Neural crest cell (in vitro differentiated cells): ENCODE measurements around the gene PCBP3. TPM values are rescaled to one million over a fixed set of nuclear protein-coding genes. Genes with fewer than 3 reads are reported as not detected.

ENCODE experiments used
- DNase-seq: peaks from one replicate; pipeline ENCODE4 v3.0.0; 2021; ENCODE audit warnings: low read depth, mixed read lengths, low spot score
- H3K27ac Mint-ChIP-seq: one replicate; pipeline ENCODE4 v1.8.0; 2021; ENCODE audit warnings: mild to moderate bottlenecking, mixed read lengths; ENCODE audit not compliant: unreplicated experiment
- H3K27me3 Mint-ChIP-seq: 2 replicates; pipeline ENCODE4 v1.8.0; 2021; ENCODE audit warnings: low read depth, mild to moderate bottlenecking, mixed read lengths
- H3K36me3 Mint-ChIP-seq: 2 replicates; pipeline ENCODE4 v1.8.0; 2021; ENCODE audit warnings: low read depth, mild to moderate bottlenecking, mixed read lengths
- H3K4me1 Mint-ChIP-seq: 2 replicates; pipeline ENCODE4 v1.8.0; 2021; ENCODE audit warnings: mixed read lengths
- H3K4me3 Mint-ChIP-seq: one replicate; pipeline ENCODE4 v1.8.0; 2021; ENCODE audit warnings: mild to moderate bottlenecking, mixed read lengths
- H3K9me3 Mint-ChIP-seq: 2 replicates; pipeline ENCODE4 v1.8.0; 2021; ENCODE audit warnings: mixed read lengths
- total RNA-seq: library from RNA; stranded (reverse); gene quantifications from 2 replicates; pipeline ENCODE4 v1.2.1, GENCODE V29; 2021
- TF ChIP-seq, protein P1 (sequence below): fragments of 200-600 bp; sonication (generic); conservative IDR thresholded peaks from 2 replicates; pipeline ENCODE4 v1.5.0; 2021; ENCODE audit warnings: antibody characterized with exemption, mild to moderate bottlenecking

Gene PCBP3
- total RNA-seq, 1 donor from 2014 or later: 5.1 TPM

DNA sequence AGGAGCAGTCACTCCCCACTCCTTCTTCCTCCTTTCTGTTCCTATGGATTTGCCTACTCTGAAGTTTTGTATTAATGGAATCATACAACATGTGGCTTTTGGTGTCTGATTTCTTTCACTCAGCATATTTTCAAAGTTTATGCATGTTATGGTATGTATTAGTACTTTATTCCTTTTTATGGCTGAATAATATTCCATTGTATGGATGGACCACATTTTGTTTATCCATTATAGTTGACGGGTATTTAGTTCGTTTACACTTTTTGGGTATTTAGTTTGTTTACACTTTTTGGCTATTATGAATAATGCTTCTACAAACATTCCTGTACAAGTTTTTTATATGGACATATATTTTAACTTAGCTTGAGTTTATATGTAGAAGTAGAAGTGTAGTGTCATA is 113.1 kb downstream of the PCBP3 start:
- Mint-ChIP-seq H3K27me3 (no peaks in the 10 kb centered on the region), H3K27ac (no peak overlapping the region), H3K4me3 (no peak overlapping the region), H3K36me3 (peaks cover 7% of the 10 kb centered on the region), H3K9me3 (peaks cover 8% of the 10 kb centered on the region), H3K4me1 (no peaks in the 10 kb centered on the region)
- TF ChIP-seq, protein P1, sequence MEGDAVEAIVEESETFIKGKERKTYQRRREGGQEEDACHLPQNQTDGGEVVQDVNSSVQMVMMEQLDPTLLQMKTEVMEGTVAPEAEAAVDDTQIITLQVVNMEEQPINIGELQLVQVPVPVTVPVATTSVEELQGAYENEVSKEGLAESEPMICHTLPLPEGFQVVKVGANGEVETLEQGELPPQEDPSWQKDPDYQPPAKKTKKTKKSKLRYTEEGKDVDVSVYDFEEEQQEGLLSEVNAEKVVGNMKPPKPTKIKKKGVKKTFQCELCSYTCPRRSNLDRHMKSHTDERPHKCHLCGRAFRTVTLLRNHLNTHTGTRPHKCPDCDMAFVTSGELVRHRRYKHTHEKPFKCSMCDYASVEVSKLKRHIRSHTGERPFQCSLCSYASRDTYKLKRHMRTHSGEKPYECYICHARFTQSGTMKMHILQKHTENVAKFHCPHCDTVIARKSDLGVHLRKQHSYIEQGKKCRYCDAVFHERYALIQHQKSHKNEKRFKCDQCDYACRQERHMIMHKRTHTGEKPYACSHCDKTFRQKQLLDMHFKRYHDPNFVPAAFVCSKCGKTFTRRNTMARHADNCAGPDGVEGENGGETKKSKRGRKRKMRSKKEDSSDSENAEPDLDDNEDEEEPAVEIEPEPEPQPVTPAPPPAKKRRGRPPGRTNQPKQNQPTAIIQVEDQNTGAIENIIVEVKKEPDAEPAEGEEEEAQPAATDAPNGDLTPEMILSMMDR: no peak
- no peak for DNase-seq

DNA sequence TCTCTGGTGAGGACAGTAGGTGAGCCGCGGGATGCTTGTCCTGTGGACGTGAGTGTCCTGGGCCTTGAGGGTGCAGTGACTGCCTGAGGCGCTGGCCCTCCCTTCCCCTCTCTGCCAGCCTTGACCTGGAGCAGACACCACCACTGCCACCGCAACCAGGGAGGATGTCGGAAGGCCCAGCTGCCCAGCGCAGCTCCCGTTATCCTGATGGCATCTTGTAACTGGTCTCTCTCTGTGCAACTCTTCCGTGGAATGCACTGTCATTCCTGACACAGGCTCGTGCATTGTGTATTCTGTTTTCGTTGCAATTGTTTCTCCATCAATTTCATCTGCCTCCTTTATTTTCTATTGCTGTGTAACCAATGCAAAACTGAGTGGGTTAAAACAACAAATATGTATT is 118.2 kb downstream of the PCBP3 start:
- TF ChIP-seq, protein P1: no peak
- no peaks in the 10 kb centered on the region for H3K9me3 Mint-ChIP-seq
- no peak for DNase-seq
- no peaks in the 10 kb centered on the region for H3K27me3 Mint-ChIP-seq
- no peak overlapping the region for H3K27ac Mint-ChIP-seq
- H3K36me3 Mint-ChIP-seq: peaks cover 7% of the 10 kb centered on the region
- no peaks in the 10 kb centered on the region for H3K4me1 Mint-ChIP-seq
- no peak overlapping the region for H3K4me3 Mint-ChIP-seq

DNA sequence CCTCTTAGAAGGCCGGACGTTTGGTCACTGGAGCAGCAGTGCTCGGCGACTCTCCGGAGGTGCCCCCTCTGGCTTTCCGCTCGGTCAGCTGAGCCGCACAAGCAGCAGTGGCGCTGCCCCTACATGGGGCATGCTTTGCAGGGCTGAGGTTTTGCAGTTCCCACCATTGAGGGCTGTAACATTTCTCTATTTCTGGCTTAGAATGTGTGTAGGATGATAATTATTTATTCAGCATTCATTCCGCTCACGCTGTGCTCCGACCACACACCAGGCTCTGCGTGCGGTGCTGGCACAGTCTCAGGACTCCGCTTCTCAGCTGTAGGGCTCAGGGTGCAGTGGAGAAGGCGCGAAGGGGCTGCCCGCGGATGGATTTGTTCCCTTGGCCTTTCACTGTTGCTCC is 119.5 kb downstream of the PCBP3 start:
- Mint-ChIP-seq H3K4me1 (peaks cover 5% of the 10 kb centered on the region), H3K4me3 (no peak overlapping the region), H3K36me3 (peaks cover 7% of the 10 kb centered on the region), H3K9me3 (no peaks in the 10 kb centered on the region), H3K27me3 (no peaks in the 10 kb centered on the region), H3K27ac (no peak overlapping the region)
- TF ChIP-seq, protein P1: no peak
- DNase-seq: no peak

DNA sequence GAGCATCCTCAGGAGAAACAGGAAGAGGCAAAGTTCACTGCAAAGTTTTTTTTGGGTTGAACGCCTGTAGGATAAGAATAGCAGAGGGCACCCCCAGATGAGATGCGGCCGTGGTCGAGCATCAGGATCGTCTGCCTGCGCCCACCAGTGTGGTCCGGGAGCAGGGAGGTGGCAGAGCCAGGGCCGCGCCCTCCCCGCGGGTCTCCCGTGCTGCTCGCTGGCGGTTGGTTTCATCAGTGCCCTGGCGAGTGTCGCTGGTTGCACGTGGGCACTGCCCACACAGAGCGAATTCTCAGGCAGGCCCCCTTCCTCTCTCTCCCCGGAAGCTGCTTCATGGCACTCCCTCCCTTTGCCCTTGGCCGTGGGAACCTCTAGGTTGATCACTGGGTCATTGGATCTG is 120.0 kb downstream of the PCBP3 start:
- Mint-ChIP-seq H3K9me3 (no peaks in the 10 kb centered on the region), H3K27ac (no peak overlapping the region)

DNA sequence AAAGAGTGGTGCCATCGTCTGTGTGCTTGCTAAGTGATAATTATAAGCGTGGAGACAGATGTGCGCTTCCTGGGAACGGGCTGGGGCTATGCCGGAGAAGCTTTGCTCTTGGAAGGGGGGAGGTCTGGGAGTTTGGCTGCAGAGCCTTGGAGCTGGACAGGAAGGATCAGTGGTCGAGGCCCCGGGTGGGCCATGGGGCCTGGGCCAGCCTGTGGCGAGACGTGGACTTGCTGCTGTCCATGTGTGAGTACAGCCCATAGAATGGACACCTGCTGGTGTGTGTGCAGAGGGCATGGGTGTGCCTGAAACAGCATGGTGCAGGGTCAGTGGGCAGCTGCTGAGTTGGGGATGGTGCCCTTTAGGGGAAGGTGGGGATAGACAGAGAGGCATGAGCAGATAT is 121.3 kb downstream of the PCBP3 start:
- Mint-ChIP-seq H3K4me3 (no peak overlapping the region), H3K4me1 (peaks cover 5% of the 10 kb centered on the region), H3K27ac (no peak overlapping the region), H3K36me3 (peaks cover 2% of the 10 kb centered on the region), H3K27me3 (no peaks in the 10 kb centered on the region), H3K9me3 (no peaks in the 10 kb centered on the region)
- TF ChIP-seq, protein P1: no peak
- DNase-seq: no peak

More for the DNA sequence above, 120.0 kb downstream of the PCBP3 start:
- Mint-ChIP-seq H3K4me3 (no peak overlapping the region), H3K27me3 (no peaks in the 10 kb centered on the region), H3K4me1 (peaks cover 5% of the 10 kb centered on the region), H3K36me3 (peaks cover 7% of the 10 kb centered on the region)
- TF ChIP-seq, protein P1: no peak
- no peak for DNase-seq

DNA sequence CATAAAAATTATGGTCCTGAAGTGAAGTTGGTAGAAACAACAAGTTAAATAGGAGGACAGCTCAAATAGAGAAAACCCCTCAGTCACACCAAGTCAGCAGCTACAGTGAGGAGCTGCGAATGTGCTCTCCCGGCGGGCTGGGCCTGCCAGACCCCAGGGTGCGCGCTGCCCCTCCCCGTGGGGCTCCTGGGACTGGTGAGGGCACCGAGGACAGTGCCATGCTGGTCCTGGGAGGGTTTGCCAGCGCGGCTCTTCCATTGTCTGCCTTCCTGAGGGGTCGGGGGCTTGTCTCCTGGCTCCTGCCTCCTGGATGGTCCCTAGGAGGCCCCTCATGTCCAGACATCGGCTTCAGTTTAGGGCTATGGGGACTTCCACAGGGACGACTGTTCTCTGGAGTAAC is 121.8 kb downstream of the PCBP3 start:
- H3K4me3 Mint-ChIP-seq: no peak overlapping the region
- TF ChIP-seq, protein P1: no peak
- peaks cover 5% of the 10 kb centered on the region for H3K4me1 Mint-ChIP-seq
- no peaks in the 10 kb centered on the region for H3K27me3 Mint-ChIP-seq
- peaks cover 2% of the 10 kb centered on the region for H3K36me3 Mint-ChIP-seq
- DNase-seq: no peak
- H3K9me3 Mint-ChIP-seq: no peaks in the 10 kb centered on the region
- H3K27ac Mint-ChIP-seq: no peak overlapping the region
